GM23338 (cell line): ENCODE data around the gene KLF18. TPM values are rescaled to one million over a fixed set of nuclear protein-coding genes. Genes with fewer than 3 reads are reported as not detected.

Experiments used
- ATAC-seq: fragments of 200-7000 bp; cut with Tn5 transposase; 3 replicates; pipeline ENCODE4 v1.9.1; 2020
- DNase-seq: peaks from one replicate; pipeline ENCODE4 v3.0.0-alpha.2; 2015; ENCODE audit warnings: low spot score
- H2AFZ ChIP-seq: fragments of 200-600 bp; sonication (generic); 2 replicates; pipeline ENCODE4 v1.8.0; 2016; ENCODE audit warnings: antibody characterized with exemption, mild to moderate bottlenecking, moderate library complexity
- H3F3A ChIP-seq: fragments of 200-600 bp; sonication (generic); replicated peaks from 2 replicates; pipeline ENCODE4 v1.8.0; 2017; ENCODE audit warnings: antibody characterized with exemption, mixed run types, low read depth
- H3K27ac ChIP-seq: fragments of 200-600 bp; sonication (generic); 2 replicates; pipeline ENCODE4 v1.6.1; 2016; ENCODE audit warnings: low read depth
- H3K27me3 ChIP-seq: fragments of 200-600 bp; sonication (generic); 2 replicates; pipeline ENCODE4 v1.8.0; 2016; ENCODE audit warnings: mild to moderate bottlenecking, mixed run types, moderate library complexity; ENCODE audit not compliant: insufficient read depth
- H3K36me3 ChIP-seq: fragments of 200-600 bp; sonication (generic); 2 replicates; pipeline ENCODE4 v1.8.0; 2016; ENCODE audit warnings: mild to moderate bottlenecking; ENCODE audit not compliant: insufficient read depth
- H3K4me1 ChIP-seq: fragments of 200-600 bp; sonication (generic); 2 replicates; pipeline ENCODE4 v1.8.0; 2016; ENCODE audit warnings: mild to moderate bottlenecking, moderate library complexity; ENCODE audit not compliant: insufficient read depth
- H3K4me2 ChIP-seq: fragments of 200-600 bp; sonication (generic); 2 replicates; pipeline ENCODE4 v1.7.1; 2017; ENCODE audit warnings: mixed run types
- H3K4me3 ChIP-seq: fragments of 200-600 bp; sonication (generic); 2 replicates; pipeline ENCODE4 v1.6.1; 2016; ENCODE audit warnings: mixed run types
- H3K79me2 ChIP-seq: fragments of 200-600 bp; sonication (generic); replicated peaks from 2 replicates; pipeline ENCODE4 v1.8.0; 2017; ENCODE audit warnings: mild to moderate bottlenecking; ENCODE audit not compliant: insufficient read depth
- H3K9me2 ChIP-seq: fragments of 200-600 bp; sonication (generic); 2 replicates; pipeline ENCODE4 v1.8.0; 2017; ENCODE audit not compliant: insufficient read depth
- H4K20me1 ChIP-seq: fragments of 200-600 bp; sonication (generic); replicated peaks from 2 replicates; pipeline ENCODE4 v1.8.0; 2017; ENCODE audit warnings: mild to moderate bottlenecking; ENCODE audit not compliant: insufficient read depth
- H3K27ac Mint-ChIP-seq: 2 replicates; pipeline ENCODE4 v1.8.0; 2020; ENCODE audit warnings: inconsistent platforms, mild to moderate bottlenecking, moderate library complexity, mixed read lengths
- H3K27me3 Mint-ChIP-seq: 3 replicates; pipeline ENCODE4 v1.8.0; 2022; ENCODE audit warnings: low read depth, mild to moderate bottlenecking, moderate library complexity, mixed read lengths, inconsistent platforms; ENCODE audit not compliant: insufficient read depth, poor library complexity
- H3K36me3 Mint-ChIP-seq: 3 replicates; pipeline ENCODE4 v1.8.0; 2021; ENCODE audit warnings: low read depth, mild to moderate bottlenecking, inconsistent platforms, moderate library complexity, mixed read lengths
- H3K4me1 Mint-ChIP-seq: 3 replicates; pipeline ENCODE4 v1.8.0; 2020; ENCODE audit warnings: mild to moderate bottlenecking, inconsistent platforms, mixed read lengths
- H3K4me3 Mint-ChIP-seq: 3 replicates; pipeline ENCODE4 v1.8.0; 2021; ENCODE audit warnings: moderate library complexity, mild to moderate bottlenecking, inconsistent platforms, mixed read lengths
- H3K9me3 Mint-ChIP-seq: 3 replicates; pipeline ENCODE4 v1.8.0; 2020; ENCODE audit warnings: moderate library complexity, mild to moderate bottlenecking, inconsistent platforms, mixed read lengths
- CREB1 ChIP-seq: fragments of 250-450 bp; sonication (Bioruptor Pico); IDR thresholded peaks from 2 replicates; pipeline ENCODE4 v1.5.0; 2020; ENCODE audit warnings: low read depth, mild to moderate bottlenecking, moderate library complexity
- EZH2 ChIP-seq: fragments of 200-600 bp; sonication (generic); IDR thresholded peaks from one replicate; pipeline ENCODE4 v1.8.0; 2017; ENCODE audit warnings: antibody characterized with exemption, mild to moderate bottlenecking, low read depth; ENCODE audit not compliant: unreplicated experiment
- EZH2phosphoT487 ChIP-seq: fragments of 200-600 bp; sonication (generic); IDR thresholded peaks from one replicate; pipeline ENCODE4 v1.8.1; 2018; ENCODE audit warnings: antibody characterized with exemption; ENCODE audit not compliant: unreplicated experiment
- JUNB ChIP-seq: IDR thresholded peaks from one replicate; pipeline ENCODE4 v1.6.1; 2016; ENCODE audit warnings: antibody characterized with exemption; ENCODE audit not compliant: unreplicated experiment
- NANOG ChIP-seq: IDR thresholded peaks from 2 replicates; pipeline ENCODE4 v1.6.1; 2016; ENCODE audit warnings: antibody characterized with exemption, borderline replicate concordance
- POLR2AphosphoS5 ChIP-seq: IDR thresholded peaks from 2 replicates; pipeline ENCODE4 v1.6.1; 2016; ENCODE audit warnings: antibody characterized with exemption, low read depth
- STAT1 ChIP-seq: IDR thresholded peaks from one replicate; pipeline ENCODE4 v1.6.1; 2016; ENCODE audit warnings: antibody characterized with exemption; ENCODE audit not compliant: unreplicated experiment
- ZNF114 ChIP-seq: fragments of 250-450 bp; sonication (Bioruptor Pico); IDR thresholded peaks from 2 replicates; pipeline ENCODE4 v1.5.0; 2020; ENCODE audit warnings: mild to moderate bottlenecking, moderate library complexity
- ZNF331 ChIP-seq: fragments of 250-450 bp; sonication (Bioruptor Pico); IDR thresholded peaks from 2 replicates; pipeline ENCODE4 v1.5.0; 2020; ENCODE audit warnings: low read depth, mild to moderate bottlenecking, moderate library complexity
- polyA plus RNA-seq: library from polyadenylated mRNA; unstranded; fragments of >200 nt; fragmentation: Nextera tagmentation; extraction: Ambion mirVana; gene quantifications from 2 replicates; pipeline ENCODE4 v1.2.1, GENCODE V29; 2016
- total RNA-seq: library from RNA; depleted of rRNA; stranded (reverse); fragments of >200 nt; shearing (Covaris generic); gene quantifications from 2 replicates; pipeline ENCODE4 v1.2.3, GENCODE V29; 2014
- TF ChIP-seq, protein P1 (sequence below): fragments of 250-450 bp; sonication (Bioruptor Pico); IDR thresholded peaks from 2 replicates; pipeline ENCODE4 v1.5.0; 2020; ENCODE audit warnings: mild to moderate bottlenecking, moderate library complexity
- TF ChIP-seq, protein P2 (sequence below): IDR thresholded peaks from 2 replicates; pipeline ENCODE4 v1.6.1; 2016; ENCODE audit warnings: antibody characterized with exemption
- TF ChIP-seq, protein P3 (sequence below): IDR thresholded peaks from one replicate; pipeline ENCODE4 v1.6.1; 2018; ENCODE audit warnings: antibody characterized with exemption; ENCODE audit not compliant: unreplicated experiment
- TF ChIP-seq, protein P4 (sequence below), 2 experiments: fragments of 200-600 bp in 1 of 2; sonication (generic) in 1 of 2; conservative IDR thresholded peaks; 2 replicates each; pipeline versions ENCODE4 v1.5.1 to v1.6.1; 2016 to 2017; ENCODE audit warnings: antibody characterized with exemption in 2 of 2, low read depth in 2 of 2, mild to moderate bottlenecking in 2 of 2, moderate library complexity in 1 of 2

KLF18 gene
- total and polyA plus RNA-seq, 2 experiments from 2014 or later: 0.35 TPM; not detected in 1

DNA sequence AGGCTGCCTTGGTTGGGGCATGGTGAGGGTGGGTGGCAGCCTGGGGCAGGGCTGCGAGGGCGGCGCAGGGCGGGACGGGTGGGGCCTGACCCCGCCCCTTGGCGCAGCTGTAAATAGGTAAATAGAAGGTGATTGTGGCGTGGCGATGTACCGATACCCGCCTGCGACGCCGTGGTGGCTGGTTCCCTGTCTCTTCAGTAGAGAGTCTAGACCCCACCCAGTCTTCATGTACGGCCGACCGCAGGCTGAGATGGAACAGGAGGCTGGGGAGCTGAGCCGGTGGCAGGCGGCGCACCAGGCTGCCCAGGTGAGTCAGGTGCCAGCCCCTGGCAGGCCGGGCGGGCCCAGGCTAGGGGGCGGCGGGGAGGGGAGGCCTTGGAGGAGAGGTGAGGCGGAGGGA, 22.7 kb downstream of the KLF18 start, which contains the start of gene KLF17:
Gene KLF17, plus strand, starts transcription at position 140 of the 400 bp plus-strand sequence. Its CDS starts 87 bp downstream, at position 227.
- Histone ChIP-seq H3K4me3 (no peak within 1 kb of the TSS), H3K27ac (no peak within 1 kb of the TSS), H3K27me3 (no peaks in the 10 kb centered on the region), H3K4me2 (no peak within 1 kb of the TSS), H3K79me2 (no peaks in the 10 kb centered on the region), H3F3A (no peaks in the 10 kb centered on the region), H3K36me3 (no peaks in the 10 kb centered on the region), H4K20me1 (no peaks in the 10 kb centered on the region), H3K9me2 (0 out of 2 replicates have a peak, but pooled peaks cover 8% of the 10 kb centered on the region), H3K4me1 (peaks cover 6% of the 10 kb centered on the region; the same call in 1 of the 2 replicates), H2AFZ (peak within 1 kb of the TSS; percentile 80)
- Mint-ChIP-seq H3K27ac (no peak within 1 kb of the TSS), H3K27me3 (peaks cover 2% of the 10 kb centered on the region), H3K4me1 (peaks cover 12% of the 10 kb centered on the region; the same call in 2 of the 3 replicates), H3K9me3 (no peaks in the 10 kb centered on the region), H3K36me3 (no peaks in the 10 kb centered on the region), H3K4me3 (no peak within 1 kb of the TSS)
- ATAC-seq: no peak
- TF ChIP-seq EZH2 (no peak), STAT1 (no peak), JUNB (no peak), EZH2phosphoT487 (no peak), ZNF331 (no peak), POLR2AphosphoS5 (no peak), ZNF114 (CRISPR knock-in tag) (no peak), CREB1 (no peak), NANOG (no peak)
- TF ChIP-seq, protein P1, sequence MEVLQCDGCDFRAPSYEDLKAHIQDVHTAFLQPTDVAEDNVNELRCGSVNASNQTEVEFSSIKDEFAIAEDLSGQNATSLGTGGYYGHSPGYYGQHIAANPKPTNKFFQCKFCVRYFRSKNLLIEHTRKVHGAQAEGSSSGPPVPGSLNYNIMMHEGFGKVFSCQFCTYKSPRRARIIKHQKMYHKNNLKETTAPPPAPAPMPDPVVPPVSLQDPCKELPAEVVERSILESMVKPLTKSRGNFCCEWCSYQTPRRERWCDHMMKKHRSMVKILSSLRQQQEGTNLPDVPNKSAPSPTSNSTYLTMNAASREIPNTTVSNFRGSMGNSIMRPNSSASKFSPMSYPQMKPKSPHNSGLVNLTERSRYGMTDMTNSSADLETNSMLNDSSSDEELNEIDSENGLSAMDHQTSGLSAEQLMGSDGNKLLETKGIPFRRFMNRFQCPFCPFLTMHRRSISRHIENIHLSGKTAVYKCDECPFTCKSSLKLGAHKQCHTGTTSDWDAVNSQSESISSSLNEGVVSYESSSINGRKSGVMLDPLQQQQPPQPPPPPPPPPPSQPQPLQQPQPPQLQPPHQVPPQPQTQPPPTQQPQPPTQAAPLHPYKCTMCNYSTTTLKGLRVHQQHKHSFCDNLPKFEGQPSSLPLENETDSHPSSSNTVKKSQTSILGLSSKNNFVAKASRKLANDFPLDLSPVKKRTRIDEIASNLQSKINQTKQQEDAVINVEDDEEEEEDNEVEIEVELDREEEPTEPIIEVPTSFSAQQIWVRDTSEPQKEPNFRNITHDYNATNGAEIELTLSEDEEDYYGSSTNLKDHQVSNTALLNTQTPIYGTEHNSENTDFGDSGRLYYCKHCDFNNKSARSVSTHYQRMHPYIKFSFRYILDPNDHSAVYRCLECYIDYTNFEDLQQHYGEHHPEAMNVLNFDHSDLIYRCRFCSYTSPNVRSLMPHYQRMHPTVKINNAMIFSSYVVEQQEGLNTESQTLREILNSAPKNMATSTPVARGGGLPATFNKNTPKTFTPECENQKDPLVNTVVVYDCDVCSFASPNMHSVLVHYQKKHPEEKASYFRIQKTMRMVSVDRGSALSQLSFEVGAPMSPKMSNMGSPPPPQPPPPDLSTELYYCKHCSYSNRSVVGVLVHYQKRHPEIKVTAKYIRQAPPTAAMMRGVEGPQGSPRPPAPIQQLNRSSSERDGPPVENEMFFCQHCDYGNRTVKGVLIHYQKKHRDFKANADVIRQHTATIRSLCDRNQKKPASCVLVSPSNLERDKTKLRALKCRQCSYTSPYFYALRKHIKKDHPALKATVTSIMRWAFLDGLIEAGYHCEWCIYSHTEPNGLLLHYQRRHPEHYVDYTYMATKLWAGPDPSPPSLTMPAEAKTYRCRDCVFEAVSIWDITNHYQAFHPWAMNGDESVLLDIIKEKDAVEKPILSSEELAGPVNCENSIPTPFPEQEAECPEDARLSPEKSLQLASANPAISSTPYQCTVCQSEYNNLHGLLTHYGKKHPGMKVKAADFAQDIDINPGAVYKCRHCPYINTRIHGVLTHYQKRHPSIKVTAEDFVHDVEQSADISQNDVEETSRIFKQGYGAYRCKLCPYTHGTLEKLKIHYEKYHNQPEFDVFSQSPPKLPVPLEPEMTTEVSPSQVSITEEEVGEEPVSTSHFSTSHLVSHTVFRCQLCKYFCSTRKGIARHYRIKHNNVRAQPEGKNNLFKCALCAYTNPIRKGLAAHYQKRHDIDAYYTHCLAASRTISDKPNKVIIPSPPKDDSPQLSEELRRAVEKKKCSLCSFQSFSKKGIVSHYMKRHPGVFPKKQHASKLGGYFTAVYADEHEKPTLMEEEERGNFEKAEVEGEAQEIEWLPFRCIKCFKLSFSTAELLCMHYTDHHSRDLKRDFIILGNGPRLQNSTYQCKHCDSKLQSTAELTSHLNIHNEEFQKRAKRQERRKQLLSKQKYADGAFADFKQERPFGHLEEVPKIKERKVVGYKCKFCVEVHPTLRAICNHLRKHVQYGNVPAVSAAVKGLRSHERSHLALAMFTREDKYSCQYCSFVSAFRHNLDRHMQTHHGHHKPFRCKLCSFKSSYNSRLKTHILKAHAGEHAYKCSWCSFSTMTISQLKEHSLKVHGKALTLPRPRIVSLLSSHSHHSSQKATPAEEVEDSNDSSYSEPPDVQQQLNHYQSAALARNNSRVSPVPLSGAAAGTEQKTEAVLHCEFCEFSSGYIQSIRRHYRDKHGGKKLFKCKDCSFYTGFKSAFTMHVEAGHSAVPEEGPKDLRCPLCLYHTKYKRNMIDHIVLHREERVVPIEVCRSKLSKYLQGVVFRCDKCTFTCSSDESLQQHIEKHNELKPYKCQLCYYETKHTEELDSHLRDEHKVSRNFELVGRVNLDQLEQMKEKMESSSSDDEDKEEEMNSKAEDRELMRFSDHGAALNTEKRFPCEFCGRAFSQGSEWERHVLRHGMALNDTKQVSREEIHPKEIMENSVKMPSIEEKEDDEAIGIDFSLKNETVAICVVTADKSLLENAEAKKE: no peak
- TF ChIP-seq, protein P2, sequence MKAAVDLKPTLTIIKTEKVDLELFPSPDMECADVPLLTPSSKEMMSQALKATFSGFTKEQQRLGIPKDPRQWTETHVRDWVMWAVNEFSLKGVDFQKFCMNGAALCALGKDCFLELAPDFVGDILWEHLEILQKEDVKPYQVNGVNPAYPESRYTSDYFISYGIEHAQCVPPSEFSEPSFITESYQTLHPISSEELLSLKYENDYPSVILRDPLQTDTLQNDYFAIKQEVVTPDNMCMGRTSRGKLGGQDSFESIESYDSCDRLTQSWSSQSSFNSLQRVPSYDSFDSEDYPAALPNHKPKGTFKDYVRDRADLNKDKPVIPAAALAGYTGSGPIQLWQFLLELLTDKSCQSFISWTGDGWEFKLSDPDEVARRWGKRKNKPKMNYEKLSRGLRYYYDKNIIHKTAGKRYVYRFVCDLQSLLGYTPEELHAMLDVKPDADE: no peak
- TF ChIP-seq, protein P3, sequence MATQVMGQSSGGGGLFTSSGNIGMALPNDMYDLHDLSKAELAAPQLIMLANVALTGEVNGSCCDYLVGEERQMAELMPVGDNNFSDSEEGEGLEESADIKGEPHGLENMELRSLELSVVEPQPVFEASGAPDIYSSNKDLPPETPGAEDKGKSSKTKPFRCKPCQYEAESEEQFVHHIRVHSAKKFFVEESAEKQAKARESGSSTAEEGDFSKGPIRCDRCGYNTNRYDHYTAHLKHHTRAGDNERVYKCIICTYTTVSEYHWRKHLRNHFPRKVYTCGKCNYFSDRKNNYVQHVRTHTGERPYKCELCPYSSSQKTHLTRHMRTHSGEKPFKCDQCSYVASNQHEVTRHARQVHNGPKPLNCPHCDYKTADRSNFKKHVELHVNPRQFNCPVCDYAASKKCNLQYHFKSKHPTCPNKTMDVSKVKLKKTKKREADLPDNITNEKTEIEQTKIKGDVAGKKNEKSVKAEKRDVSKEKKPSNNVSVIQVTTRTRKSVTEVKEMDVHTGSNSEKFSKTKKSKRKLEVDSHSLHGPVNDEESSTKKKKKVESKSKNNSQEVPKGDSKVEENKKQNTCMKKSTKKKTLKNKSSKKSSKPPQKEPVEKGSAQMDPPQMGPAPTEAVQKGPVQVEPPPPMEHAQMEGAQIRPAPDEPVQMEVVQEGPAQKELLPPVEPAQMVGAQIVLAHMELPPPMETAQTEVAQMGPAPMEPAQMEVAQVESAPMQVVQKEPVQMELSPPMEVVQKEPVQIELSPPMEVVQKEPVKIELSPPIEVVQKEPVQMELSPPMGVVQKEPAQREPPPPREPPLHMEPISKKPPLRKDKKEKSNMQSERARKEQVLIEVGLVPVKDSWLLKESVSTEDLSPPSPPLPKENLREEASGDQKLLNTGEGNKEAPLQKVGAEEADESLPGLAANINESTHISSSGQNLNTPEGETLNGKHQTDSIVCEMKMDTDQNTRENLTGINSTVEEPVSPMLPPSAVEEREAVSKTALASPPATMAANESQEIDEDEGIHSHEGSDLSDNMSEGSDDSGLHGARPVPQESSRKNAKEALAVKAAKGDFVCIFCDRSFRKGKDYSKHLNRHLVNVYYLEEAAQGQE: no peak
- TF ChIP-seq, protein P4, sequence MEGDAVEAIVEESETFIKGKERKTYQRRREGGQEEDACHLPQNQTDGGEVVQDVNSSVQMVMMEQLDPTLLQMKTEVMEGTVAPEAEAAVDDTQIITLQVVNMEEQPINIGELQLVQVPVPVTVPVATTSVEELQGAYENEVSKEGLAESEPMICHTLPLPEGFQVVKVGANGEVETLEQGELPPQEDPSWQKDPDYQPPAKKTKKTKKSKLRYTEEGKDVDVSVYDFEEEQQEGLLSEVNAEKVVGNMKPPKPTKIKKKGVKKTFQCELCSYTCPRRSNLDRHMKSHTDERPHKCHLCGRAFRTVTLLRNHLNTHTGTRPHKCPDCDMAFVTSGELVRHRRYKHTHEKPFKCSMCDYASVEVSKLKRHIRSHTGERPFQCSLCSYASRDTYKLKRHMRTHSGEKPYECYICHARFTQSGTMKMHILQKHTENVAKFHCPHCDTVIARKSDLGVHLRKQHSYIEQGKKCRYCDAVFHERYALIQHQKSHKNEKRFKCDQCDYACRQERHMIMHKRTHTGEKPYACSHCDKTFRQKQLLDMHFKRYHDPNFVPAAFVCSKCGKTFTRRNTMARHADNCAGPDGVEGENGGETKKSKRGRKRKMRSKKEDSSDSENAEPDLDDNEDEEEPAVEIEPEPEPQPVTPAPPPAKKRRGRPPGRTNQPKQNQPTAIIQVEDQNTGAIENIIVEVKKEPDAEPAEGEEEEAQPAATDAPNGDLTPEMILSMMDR (conservative IDR thresholded peaks at IDR 0.05; ENCODE audit: low read depth in 2 of 2): no peak
- no peak for DNase-seq
